ENCODE results near the gene VWA8. TPM values are rescaled to one million over a fixed set of nuclear protein-coding genes. Genes with fewer than 3 reads are reported as not detected.

VWA8 gene
- total and polyA plus RNA-seq, 2 of the 8 experiments (the other 6 are each of a cell fraction or from before 2014, with no cell fraction given): 5.9 to 19.6 TPM

DNA sequence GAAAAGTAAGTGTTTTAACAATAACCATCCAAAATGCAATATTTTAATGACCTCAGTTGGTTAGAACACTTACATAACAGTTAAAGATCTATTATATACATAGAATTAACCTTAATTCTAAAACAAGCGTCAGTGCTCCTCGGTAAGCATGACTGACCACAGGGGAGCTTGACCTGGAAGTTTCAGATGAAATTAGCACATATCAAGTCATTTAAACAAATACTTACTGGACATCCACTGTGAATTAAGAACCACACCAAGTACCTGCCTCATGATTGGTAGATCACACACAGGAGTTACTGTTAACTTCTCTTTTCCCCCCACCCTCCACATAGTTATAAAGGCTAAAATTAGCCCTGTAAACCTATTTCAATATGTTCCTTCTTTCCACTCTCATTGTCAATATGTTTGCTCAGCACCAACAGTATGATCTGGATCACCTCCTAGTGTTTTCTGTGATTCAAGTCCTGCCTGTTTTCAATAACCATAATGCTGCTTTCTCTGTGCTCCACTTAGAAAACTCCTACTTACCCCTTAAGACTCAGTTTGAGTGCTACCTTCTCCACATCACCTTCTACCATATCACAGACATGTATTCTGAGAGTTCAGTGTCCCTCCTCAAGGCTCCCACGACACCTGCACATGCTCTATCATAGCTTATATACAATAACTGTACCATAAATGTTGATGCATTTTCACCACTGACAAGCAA is 209.0 kb downstream of the VWA8 start (continued):
- TF ChIP-seq, protein P1, sequence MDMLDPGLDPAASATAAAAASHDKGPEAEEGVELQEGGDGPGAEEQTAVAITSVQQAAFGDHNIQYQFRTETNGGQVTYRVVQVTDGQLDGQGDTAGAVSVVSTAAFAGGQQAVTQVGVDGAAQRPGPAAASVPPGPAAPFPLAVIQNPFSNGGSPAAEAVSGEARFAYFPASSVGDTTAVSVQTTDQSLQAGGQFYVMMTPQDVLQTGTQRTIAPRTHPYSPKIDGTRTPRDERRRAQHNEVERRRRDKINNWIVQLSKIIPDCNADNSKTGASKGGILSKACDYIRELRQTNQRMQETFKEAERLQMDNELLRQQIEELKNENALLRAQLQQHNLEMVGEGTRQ (IDR thresholded peaks at IDR 0.05; ENCODE audit: low read length): no peak
- TF ChIP-seq SIX5 (IDR thresholded peaks at IDR 0.05; ENCODE audit: low read depth, low read length): no peak
- TF ChIP-seq SUZ12 (IDR thresholded peaks at IDR 0.05; ENCODE audit: low read length): no peak
- TF ChIP-seq NRF1 (IDR thresholded peaks at IDR 0.05; ENCODE audit: low read depth, low read length): no peak
